A549 treated with GW870086 at 1 μM for 4 hours (cell line): ENCODE data around the gene CERS5. TPM values are rescaled to one million over a fixed set of nuclear protein-coding genes. Genes with fewer than 3 reads are reported as not detected.

Source experiments
- total RNA-seq: library from RNA; stranded (reverse); fragments of 200-300 nt; extraction: Qiagen RNA extraction; gene quantifications from 5 replicates; pipeline ENCODE4 v1.2.3, GENCODE V29; 2022; ENCODE audit warnings: low read depth

The CERS5 gene, protein sequence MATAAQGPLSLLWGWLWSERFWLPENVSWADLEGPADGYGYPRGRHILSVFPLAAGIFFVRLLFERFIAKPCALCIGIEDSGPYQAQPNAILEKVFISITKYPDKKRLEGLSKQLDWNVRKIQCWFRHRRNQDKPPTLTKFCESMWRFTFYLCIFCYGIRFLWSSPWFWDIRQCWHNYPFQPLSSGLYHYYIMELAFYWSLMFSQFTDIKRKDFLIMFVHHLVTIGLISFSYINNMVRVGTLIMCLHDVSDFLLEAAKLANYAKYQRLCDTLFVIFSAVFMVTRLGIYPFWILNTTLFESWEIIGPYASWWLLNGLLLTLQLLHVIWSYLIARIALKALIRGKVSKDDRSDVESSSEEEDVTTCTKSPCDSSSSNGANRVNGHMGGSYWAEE
- total RNA-seq: 25.6 to 29.4 TPM (median 27.0 TPM) in 5 replicates

GRCh38 chr12:50167049-50167828 lies at the start of gene CERS5:
CERS5 (minus strand) TSS chr12:50167369; CDS start chr12:50167297, 72 bp downstream.

GRCh38 chr12:50111693-50112455 lies 55.3 kb downstream of the CERS5 start, which contains the start of gene COX14:
COX14 (plus strand) TSS chr12:50112236; CDS start chr12:50120044, 7,808 bp downstream.

GRCh38 chr12:50103767-50104321 lies 63.3 kb downstream of the CERS5 start, which contains the start of gene GPD1:
GPD1 (plus strand) TSS chr12:50104008; CDS start chr12:50104051, 43 bp downstream.

DNA sequence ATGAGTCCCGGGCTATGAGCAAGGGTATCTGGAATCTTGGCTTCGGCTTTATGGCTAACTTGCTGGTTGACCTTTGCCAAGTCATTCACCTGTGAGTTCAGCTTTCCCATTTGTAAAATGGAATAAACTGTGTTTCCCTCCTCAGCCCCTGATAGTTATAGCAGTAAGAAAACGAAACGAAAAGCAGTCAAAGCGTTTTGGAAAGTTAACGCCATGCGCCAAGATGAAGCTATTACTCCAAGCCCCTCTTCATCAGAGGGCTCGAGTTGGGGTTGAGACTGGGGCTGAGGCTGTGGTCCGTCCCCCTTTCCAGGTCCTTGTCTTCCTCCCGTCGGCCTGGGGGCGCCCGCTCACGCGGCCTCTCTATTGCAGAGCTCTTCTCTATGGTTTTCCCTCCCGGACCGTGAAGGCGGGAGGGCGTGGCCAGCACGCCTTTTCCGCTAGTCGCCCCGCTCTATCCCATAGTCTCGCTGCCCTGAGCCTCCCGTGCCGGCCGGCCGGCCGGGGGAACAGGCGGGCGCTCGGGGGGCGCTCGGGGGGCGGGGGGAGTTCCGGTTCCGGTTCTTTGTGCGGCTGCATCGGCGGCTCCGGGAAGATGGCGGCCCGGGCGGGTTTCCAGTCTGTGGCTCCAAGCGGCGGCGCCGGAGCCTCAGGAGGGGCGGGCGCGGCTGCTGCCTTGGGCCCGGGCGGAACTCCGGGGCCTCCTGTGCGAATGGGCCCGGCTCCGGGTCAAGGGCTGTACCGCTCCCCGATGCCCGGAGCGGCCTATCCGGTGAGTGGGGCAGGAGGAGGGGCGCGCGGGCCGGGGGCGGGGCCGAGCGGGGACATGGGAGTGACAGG lies 82.2 kb downstream of the CERS5 start, which contains the start of gene SMARCD1:
SMARCD1 (plus strand) TSS at position 568 of the 840 bp plus-strand sequence; CDS start at position 596, 28 bp downstream.

Other genes with a start within 250 kb of the CERS5 start
- not detected in 5 replicates for gene AQP2, start 216.6 kb downstream of the CERS5 start, total RNA-seq
- gene AQP5, start 205.5 kb downstream of the CERS5 start, total RNA-seq: not detected in 5 replicates
- gene AQP6, start 194.4 kb downstream of the CERS5 start, total RNA-seq: not detected in 5 replicates
- 68.2 to 84.2 TPM (median 78.5 TPM) in 5 replicates for gene RACGAP1, start 141.9 kb downstream of the CERS5 start, total RNA-seq
- 4.9 to 6.2 TPM (median 5.6 TPM) in 5 replicates for gene ASIC1, start 109.8 kb downstream of the CERS5 start, total RNA-seq
- gene SMARCD1, start 82.0 kb downstream of the CERS5 start, total RNA-seq: 64.2 to 81.3 TPM (median 67.8 TPM) in 5 replicates
- gene GPD1, start 63.4 kb downstream of the CERS5 start, total RNA-seq: 0.11 to 0.35 TPM (median 0.19 TPM) in 5 replicates
- gene COX14, start 55.1 kb downstream of the CERS5 start, total RNA-seq: 68.5 to 85.2 TPM (median 72.6 TPM) in 5 replicates
- 5.2 to 7.8 TPM (median 6.3 TPM) in 5 replicates for gene LIMA1, start 116.2 kb upstream of the CERS5 start, total RNA-seq
- not detected in 5 replicates for gene FAM186A, start 229.2 kb upstream of the CERS5 start, total RNA-seq
- 36.4 to 49.1 TPM (median 46.9 TPM) in 5 replicates for gene LARP4, start 233.5 kb upstream of the CERS5 start, total RNA-seq